Activated T-helper 1 cell treated with Interleukin-2 at 50 U/mL for 16 hours (primary cell): ENCODE data around the gene SLC25A48.

Experiments
- DNase-seq: peaks from one replicate; pipeline ENCODE4 v3.0.0-alpha.2; 2020; ENCODE audit warnings: low read depth

The SLC25A48 gene

DNA sequence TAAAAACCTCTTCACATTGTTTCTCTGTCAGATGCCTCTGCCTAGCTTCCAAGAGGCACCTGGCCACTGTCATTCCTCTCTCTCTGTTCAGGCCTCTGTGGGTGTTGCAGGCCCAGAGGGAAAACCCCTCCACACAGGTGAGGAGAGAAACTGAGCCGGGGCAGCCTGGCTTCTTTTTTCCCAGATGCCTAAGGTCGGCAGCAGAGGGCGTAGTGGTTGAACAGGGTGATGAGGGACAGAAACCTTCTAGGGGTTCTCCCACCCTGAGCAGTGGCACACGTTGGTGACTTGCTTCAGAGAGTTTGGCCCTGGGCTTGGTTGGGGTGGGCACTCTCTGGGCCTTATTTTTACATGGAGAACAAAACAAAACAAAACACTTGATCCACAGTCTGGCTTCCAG is 49.0 kb downstream of the SLC25A48 start:
- DNase-seq = no peak

DNA sequence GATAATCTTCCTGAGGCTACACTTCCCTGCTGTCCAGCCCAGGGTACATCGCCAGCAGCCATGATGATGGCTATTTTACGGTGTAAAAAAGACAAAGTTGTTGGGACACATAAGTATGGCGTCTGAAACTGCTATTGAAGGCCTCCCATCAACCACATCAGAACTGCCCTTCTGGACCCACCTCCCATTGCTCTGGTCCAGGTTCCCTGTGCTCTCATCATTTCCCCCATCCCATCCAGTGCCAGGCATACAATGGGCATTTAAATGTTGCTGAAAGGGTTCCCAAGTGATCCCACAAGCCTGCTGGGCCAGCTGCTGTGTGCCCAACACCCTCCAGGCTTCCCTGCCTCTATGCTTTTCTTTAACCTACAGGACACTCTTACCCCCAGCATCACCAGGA is 50.6 kb downstream of the SLC25A48 start:
- DNase-seq = no peak

DNA sequence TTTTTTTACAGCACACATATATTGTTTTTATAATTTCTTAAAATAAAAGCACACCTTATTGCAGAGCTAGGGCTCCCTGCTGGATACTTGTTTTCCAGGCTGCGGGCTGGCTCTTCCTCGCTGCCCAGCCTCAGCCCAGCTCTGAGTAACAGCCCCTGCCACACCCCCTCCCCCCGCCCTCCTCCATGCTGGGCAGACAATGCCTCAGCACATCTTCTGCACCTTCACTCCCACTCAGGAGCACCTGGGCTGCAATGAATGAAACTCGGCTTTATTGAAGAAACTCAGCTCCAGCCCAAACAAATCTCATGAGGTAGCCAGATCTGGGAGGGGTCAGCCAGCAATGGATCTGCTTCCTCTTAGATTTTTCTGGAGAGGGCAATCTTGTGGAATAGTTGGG is 51.7 kb downstream of the SLC25A48 start:
- DNase-seq = no peak

DNA sequence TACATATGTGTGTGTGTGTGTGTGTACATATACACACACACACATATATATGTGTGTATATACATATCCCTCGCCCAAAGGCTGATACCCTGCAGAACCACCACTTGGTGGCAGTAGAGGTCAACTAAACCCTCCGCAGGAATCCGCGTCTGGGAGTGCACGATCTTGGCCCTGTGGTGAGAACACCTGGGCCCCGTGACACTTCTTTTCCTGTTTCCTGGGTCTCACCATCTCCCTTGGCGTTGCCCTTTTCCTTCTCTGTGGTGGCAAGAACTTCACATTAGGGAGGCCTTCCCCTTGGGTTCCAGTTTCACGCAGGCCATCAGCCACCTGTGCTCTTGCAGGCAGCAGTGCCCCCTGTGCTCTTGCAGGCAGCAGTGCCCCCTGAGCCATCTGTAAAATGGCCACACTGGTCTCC is 53.0 kb downstream of the SLC25A48 start:
- peak; percentile 37 for DNase-seq

DNA sequence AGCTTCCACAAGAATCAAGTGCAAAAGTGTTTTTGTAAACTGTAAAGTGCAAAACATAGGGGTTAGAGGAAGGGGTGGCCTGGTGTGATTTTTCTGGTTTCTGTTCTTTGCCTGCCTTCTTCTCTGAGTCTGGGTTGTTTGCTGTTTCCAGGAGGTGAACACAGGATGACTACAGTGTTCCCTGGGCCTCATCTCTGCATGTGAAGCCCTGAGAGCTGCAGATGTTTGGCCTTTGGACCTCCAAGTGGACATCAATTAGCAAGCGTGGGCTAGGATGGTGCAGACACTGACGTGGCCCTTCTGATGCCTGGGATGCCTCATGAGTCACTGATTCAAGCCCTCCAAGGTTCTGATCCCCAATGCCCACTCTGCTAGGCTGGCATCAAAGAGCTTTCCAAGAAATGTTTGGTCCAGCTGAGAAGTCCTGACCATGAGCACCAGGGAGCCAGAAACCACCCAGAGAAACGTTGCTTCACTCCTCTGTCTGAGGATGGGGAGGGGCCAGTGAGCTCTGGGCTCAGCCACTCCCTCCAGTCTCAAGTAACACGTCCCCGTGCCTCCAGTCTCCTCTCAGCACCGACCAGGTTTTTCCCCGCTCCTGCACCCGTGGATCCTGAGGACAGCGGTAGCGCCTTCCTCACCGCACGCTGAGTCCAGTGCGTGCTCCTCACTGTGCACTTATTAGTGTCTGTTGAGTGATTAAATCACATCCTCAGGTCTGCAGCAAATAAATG is 53.6 kb downstream of the SLC25A48 start:
- DNase-seq = no peak

DNA sequence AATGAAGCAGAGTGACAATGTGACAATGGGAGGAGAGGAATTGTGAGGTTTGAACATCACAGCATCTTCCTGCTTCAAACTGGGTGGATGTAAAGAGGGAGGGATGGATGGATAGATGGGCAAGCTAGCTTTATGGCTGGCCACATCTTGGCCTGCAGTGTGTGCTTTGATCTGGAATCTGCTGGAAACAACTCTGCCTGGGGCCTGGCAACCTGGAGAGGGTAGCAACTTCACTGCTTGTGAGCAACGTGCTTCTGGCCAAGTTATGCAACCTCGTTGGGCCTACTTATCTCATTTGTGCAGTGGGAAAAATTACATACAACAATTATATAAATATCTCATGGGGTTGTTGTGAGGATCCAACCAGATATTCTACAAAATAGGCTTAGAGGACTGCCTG is 55.8 kb downstream of the SLC25A48 start:
- DNase-seq = no peak

DNA sequence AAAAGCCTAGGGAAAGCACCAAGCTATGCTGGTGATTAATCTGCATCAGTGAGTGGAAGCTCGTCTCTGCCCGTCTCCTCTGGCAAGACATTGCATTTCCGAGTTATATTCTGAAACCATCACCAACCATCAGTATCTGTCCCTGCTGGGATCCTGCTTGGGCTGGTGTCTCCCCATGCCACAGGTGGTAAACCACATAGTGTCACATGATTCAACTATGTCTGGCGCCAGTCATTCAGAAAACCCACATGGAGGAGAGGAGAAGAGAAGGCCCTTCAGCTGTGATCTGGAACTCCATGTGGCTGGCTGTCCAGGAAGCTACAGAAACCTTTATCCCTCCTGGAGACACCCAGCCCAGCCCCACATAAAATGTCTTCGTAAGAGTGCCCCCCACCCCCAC is 56.4 kb downstream of the SLC25A48 start:
- no peak for DNase-seq

DNA sequence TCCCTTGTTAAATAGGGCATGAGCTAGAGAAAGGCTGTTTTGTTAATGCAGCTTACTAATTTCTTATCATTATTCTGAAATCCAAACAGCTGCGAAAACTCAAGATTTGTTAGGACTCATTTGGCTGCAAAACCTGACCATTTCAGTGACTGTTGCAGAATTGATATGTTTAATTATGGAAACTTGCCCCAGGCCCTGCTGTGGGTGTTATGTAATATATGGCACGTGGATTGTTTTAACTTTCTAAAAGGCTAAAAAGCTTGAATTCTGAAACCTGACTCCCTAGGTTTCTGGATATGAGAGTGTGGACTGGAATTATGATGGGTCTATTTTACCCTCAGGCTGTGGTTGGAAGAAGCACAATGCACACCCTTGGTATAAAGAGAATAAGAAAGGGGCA is 56.8 kb downstream of the SLC25A48 start:
- no peak for DNase-seq

DNA sequence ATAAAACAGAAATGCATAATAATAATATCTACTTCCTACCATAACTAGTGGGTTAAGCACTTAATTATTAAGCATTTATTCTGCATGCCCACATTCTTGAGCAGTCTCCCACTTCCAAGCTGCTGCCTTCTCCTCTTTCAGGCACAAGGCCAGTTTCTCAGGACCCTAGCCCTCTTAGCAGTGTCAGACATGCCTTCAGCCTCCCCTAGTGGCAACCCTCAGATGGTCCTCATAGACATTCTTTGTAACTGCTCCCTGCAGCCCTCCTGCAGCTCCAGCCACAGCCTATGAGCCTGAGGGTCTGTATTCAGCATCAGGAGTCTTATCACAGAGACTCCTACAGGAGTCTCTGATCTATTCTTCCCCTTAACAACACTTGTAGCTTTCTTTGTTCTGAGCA is 57.3 kb downstream of the SLC25A48 start:
- no peak for DNase-seq

DNA sequence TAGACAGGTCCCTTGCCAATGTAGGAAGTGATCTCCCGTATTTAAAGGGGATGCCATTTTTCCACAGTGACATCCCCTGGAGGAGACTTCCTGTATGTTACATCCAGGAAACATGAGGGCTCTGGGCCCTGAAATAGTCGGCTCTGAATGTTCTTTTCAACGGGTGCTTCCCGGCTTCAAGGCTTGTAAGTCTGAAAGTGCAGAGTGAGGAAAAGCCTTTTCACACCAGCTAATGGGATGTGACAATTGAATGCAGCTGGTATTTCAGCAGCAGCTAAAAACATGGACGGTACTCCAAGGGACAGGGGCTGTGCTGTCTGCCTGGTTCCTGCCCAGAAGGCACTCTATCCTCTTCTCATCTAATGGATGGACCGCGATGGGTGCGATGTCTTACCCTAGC is 59.8 kb downstream of the SLC25A48 start:
- no peak for DNase-seq

DNA sequence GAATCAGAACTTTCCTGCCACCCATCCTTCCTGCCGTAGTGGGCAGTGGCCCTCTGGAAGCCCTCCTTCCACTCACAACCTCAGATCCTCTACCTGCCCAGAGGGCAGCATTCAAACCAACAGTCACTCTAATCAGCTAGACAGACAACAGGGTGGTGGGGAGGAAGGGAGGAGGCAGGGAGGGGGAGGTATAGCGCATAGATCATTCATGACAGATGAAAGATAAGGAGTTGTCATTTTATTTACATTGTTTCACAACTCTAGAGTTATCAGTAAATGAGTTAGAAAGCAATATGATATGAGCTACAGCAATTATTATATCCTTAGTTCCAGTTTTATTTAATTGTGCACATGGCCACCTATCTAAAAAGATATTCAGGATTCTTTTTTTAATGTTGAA is 60.3 kb downstream of the SLC25A48 start:
- no peak for DNase-seq

DNA sequence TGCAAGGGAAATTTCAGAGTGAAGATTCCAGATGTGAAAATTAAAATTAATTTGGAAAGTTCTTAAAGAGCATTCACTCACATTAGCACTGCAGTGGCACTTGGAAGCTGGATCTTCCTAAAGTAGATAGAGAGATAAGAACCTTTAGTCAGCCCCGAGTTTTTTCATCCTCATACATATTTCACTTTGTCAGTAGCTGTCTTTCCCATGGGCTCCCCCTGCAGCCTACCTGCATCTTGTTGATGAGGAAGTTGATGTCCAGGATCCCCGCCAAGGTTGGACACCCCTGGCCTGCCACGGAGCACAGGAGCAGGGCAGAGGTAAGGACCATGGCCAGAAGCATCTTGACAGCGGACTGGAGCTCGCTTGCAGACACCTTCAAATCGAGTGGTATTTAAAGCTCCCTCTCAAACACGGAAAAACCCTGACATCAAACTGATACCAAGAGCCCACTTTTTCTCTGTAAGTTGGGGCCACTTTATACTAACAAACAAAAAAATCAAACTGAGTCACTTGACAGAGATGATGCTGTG is 61.1 kb downstream of the SLC25A48 start, which contains the start of gene IL9:
Gene IL9 (minus strand): TSS at position 368 of the 533 bp plus-strand sequence. CDS start 25 bp downstream, at position 343.
- DNase-seq = no peak

DNA sequence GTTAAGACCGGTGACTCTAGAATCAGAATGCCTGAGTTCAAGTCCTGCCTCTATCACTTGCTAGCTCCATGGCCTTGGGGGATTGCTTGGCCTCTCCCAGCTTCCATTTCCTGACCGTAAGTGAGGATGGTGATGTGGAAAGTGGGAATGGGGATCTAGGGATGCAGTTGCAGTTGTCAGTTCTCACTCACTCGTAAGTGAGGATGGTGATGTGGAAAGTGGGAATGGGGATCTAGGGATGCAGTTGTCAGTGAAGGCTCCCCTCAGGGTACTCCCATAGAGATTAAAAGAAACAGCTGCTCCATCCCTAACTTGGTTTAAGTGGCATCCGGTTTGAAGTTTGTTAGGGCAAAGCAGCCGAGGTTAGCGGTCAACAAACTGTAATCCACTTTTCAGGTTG is 64.2 kb downstream of the SLC25A48 start:
- DNase-seq = no peak

DNA sequence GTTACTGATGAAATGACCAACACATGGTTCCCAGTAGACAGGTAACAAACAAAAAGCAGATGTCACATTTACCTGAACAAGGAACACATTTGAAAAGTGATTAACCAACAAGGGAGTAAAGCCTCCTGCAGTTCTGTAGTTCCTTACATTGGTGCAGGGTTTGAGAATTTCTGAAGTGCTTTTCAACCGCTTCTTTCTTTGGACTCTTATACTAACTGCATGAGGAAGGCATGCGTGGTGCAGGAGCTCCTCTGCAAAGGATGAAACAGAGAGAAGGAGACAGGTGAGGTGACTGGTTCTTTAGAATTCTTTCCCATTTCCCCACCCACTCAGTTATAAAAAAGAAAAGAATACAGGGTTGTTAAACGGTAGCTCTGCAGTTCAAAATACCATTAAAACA is 65.8 kb downstream of the SLC25A48 start:
- no peak for DNase-seq

DNA sequence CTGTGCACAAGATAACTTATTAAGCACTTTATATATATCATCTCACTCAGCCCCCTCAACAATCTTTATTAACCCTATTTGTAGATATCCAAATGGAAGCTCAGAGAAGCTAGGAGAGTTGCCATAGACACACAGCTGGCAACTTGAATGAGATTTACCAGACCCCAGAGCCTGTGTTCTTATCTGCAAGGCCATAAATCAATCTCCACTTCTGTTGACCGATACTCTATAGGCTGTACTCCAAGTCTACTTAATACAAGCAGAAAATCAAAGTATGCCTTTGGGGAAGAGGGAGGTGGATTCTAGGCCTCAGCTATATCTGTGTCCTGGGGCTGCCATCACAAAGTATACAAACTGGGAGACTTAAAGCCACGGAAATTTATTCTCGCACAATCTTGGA is 67.2 kb downstream of the SLC25A48 start:
- DNase-seq = no peak

DNA sequence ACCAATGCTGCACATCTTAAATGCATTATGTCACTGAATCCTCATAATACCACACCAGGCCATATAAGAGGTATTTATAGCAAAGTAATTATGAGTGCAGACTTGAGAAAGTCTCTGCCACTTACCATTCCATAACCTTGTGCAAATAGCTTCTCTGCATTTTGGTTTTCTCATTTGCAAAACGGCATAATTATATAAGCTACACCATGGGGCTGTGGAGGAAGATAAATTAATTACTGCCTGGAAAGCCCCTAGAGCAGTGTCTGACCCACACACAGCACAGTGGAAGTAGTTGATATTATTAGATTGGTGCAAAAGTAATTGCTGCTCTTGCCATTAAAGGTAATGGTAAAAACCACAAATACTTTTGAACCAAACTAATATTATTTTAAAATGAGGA is 70.7 kb downstream of the SLC25A48 start:
- no peak for DNase-seq

DNA sequence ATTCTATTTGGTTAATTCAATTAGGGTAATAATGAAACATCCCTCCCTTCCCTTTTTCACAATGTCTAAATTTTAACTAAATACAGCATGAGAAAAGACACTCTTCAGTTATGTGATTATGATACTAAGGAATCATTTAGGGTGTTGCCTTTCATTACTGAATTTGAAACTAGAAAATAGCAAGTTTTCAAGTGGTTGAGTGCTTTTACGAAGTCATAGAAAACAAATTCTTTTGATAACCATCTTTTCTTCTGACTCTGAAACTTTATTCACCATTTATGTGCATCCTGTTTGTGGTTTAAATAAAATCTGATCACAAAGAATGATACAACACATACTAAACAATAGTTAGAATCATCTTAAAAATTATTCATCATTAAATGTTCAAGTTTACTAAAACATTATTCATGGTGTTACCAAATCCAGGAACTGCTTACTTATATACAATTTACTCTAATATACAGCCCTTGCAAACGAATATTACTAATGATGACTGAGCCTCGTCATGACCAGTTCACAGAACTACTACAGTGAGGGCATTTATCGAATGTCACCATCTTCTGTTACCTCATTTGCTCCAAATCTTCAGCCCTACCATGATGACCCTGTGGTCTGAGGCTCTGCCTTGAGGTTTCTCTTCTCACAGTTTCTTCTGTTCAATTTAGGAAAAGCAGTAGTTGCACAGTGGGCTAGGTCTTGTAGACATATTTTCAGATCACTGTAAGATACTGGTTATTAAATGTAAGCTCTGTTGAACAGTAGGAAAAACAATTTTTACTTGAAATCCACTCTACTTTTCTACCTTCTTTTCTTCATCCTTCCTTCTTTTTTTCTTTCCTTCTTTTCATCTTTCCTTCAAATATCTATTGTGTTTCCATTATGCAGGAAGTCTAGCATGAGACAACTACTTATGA is 79.5 kb downstream of the SLC25A48 start:
- no peak for DNase-seq

DNA sequence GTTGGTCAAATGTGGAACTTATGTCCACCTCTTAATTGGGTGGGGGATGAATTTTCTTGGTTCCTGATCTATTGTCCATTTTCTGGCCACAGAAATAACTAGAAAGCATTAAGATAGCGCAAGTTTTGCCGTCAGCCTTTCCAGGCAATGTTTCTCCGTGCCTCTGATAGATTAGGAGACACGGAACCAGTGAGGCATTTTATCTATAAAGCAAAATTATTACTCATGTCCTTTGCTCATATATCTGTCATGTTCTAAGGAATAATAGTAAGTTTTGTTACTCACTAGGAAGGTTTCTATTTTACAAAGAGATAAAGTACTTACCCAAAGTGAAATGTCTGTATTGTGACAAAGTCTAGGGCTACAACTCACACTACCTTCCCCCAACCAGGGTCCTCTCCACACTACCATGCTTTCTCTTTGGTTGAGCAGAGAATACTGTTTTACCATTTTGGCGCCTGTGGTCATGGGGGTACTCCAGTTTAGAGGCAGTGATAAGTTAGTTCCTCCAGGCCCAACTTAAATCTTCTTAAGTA is 81.1 kb downstream of the SLC25A48 start:
- DNase-seq = no peak

DNA sequence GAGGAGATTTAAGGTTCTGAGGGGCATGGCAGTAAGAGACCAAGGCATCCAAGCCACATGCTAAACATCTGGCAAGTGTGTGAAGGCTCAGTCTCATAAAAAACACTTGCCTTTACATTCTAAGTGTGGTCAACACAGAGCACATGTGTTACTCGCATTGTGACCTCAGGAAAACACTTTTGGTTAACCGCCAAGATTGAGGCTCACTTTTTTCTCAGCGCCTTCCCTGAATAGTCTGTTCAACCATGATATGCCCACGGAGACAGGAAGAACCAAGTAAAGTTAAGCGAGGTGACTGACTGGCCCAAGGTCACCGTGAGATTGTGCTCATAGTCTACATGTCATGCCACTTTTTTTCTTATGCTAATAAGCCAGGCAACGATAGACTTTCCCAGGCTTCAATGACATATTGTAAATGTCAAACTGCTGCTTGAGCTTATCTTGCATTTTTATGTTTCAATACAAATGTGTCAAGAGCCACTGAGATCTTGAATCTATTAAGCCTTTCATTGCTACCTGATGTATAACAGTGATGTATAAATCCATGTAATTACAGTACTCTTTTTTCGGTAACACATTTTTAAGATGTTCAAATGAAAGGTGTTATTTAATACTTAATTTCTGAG is 82.3 kb downstream of the SLC25A48 start:
- no peak for DNase-seq

DNA sequence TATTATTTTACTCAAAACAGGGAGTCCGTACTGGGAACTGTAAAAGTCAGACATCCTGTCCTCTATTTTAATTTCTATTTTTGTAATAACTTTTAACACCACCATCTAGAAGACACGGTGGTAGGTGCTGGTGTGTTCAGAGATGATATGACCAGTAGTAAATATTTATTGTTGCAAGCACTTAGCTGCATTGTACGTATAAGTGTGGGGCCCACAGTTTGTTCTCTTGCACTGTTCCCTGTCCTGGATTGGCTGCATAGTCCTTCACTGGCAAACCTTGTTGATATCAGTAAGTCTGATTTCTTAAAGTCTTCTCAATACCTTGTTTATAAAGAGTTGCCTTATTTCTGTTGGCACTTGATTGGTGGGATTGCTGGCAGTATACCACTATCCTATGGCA is 85.7 kb downstream of the SLC25A48 start:
- no peak for DNase-seq

DNA sequence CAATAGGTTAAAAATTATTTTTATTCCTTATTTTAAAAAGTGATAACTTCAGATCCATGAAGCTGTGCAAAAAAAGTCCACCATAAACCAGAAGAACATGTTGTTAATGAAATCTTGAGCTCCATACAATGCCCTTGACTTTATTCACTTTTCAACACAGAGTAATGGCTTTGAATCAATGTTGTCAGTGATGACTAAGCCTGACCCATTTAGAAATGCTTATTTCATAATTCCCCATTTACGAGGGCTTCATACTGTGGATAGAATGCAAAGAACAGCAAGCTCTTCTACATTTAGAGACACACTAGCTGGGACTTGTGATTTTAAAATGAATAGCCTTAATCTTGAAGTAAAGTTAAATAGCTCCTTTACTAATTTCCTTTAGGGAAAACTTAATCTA is 86.9 kb downstream of the SLC25A48 start:
- DNase-seq = no peak
